DND-41 (cell line): Measurements from ENCODE around the gene TRIM67.

Source experiments
- ATAC-seq: fragments of 200-7000 bp; cut with Tn5 transposase; 3 replicates; pipeline ENCODE4 v1.9.1; 2021; ENCODE audit warnings: low read depth; ENCODE audit not compliant: insufficient read depth
- DNase-seq: peaks from one replicate; pipeline ENCODE4 v3.0.0-alpha.2; 2020
- H2AFZ ChIP-seq: 2 replicates; pipeline ENCODE4 v1.6.0; 2012; ENCODE audit warnings: low read depth, low read length
- H3K27ac ChIP-seq: 2 replicates; pipeline ENCODE4 v1.5.1; 2012; ENCODE audit warnings: low read length, inconsistent platforms
- H3K27me3 ChIP-seq: fragments of 200-600 bp; sonication (generic); 2 replicates; pipeline ENCODE4 v1.6.0; 2012; ENCODE audit warnings: low read length, mild to moderate bottlenecking, inconsistent platforms; ENCODE audit not compliant: insufficient read depth, poor library complexity
- H3K36me3 ChIP-seq: 2 replicates; pipeline ENCODE4 v1.5.1; 2012; ENCODE audit warnings: low read length, inconsistent platforms; ENCODE audit not compliant: insufficient read depth
- H3K4me1 ChIP-seq: 2 replicates; pipeline ENCODE4 v1.5.1; 2012; ENCODE audit warnings: mild to moderate bottlenecking, low read length; ENCODE audit not compliant: insufficient read depth
- H3K4me2 ChIP-seq: 2 replicates; pipeline ENCODE4 v1.6.0; 2012; ENCODE audit warnings: mild to moderate bottlenecking, moderate library complexity, low read length, inconsistent platforms; ENCODE audit not compliant: insufficient read depth
- H3K4me3 ChIP-seq, 2 experiments: fragments of 200-600 bp in 1 of 2; shearing (Covaris generic) in 1 of 2; 2 replicates each; pipeline ENCODE4 v1.5.1; 2012 to 2016; ENCODE audit warnings: inconsistent platforms in 2 of 2, low read length in 2 of 2, mild to moderate bottlenecking in 2 of 2, low read depth in 1 of 2, moderate library complexity in 1 of 2
- H3K79me2 ChIP-seq: 2 replicates; pipeline ENCODE4 v1.6.0; 2012; ENCODE audit warnings: low read length, inconsistent platforms; ENCODE audit not compliant: insufficient read depth
- H3K9ac ChIP-seq: 2 replicates; pipeline ENCODE4 v1.6.0; 2012; ENCODE audit warnings: low read depth, mild to moderate bottlenecking, inconsistent platforms, low read length, moderate library complexity
- H3K9me3 ChIP-seq: 2 replicates; pipeline ENCODE4 v1.5.1; 2012; ENCODE audit warnings: low read length, moderate library complexity, mild to moderate bottlenecking, inconsistent platforms; ENCODE audit not compliant: insufficient read depth, severe bottlenecking
- H4K20me1 ChIP-seq: 2 replicates; pipeline ENCODE4 v1.6.0; 2012; ENCODE audit warnings: low read length; ENCODE audit not compliant: insufficient read depth
- EZH2 ChIP-seq: IDR thresholded peaks from 3 replicates; pipeline ENCODE4 v1.6.1; 2012; ENCODE audit warnings: borderline replicate concordance, low read depth, mild to moderate bottlenecking, moderate library complexity, low read length, inconsistent platforms; ENCODE audit not compliant: severe bottlenecking
- TF ChIP-seq, protein P1 (sequence below): IDR thresholded peaks from 2 replicates; pipeline ENCODE4 v1.5.1; 2012; ENCODE audit warnings: borderline replicate concordance, low read length, moderate library complexity, mild to moderate bottlenecking; ENCODE audit not compliant: poor library complexity, severe bottlenecking; ENCODE audit errors: extremely low read depth

TRIM67 gene

DNA sequence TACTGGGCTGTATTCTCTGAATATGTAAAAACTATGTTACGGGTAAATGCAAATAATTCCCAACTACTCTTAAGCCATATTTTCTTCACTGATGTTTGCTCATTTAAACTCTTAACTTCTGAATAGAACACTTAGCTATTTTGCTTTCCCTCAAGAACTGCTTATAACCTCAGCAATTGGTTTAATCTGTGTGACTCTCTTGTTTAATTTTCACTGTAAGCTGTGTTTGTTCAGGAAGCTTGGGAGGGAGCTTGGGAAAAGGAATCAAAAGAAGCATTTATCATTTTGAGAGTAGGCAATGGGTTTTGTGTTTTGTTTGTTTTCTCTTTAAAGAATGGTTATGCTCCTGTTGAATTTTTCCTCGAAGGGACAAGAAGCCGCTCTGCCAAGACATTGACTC lies 103.5 kb downstream of the TRIM67 start:
- Histone ChIP-seq H3K4me2 (no peak overlapping the region), H3K36me3 (peaks cover 79% of the 10 kb centered on the region), H3K4me1 (no peaks in the 10 kb centered on the region), H3K9me3 (no peaks in the 10 kb centered on the region), H4K20me1 (no peaks in the 10 kb centered on the region), H3K4me3 (no peak overlapping the region), H2AFZ (no peak overlapping the region), H3K27me3 (no peaks in the 10 kb centered on the region), H3K9ac (no peak overlapping the region), H3K27ac (no peak overlapping the region), H3K79me2 (no peaks in the 10 kb centered on the region)
- no peak for TF ChIP-seq EZH2
- TF ChIP-seq, protein P1, sequence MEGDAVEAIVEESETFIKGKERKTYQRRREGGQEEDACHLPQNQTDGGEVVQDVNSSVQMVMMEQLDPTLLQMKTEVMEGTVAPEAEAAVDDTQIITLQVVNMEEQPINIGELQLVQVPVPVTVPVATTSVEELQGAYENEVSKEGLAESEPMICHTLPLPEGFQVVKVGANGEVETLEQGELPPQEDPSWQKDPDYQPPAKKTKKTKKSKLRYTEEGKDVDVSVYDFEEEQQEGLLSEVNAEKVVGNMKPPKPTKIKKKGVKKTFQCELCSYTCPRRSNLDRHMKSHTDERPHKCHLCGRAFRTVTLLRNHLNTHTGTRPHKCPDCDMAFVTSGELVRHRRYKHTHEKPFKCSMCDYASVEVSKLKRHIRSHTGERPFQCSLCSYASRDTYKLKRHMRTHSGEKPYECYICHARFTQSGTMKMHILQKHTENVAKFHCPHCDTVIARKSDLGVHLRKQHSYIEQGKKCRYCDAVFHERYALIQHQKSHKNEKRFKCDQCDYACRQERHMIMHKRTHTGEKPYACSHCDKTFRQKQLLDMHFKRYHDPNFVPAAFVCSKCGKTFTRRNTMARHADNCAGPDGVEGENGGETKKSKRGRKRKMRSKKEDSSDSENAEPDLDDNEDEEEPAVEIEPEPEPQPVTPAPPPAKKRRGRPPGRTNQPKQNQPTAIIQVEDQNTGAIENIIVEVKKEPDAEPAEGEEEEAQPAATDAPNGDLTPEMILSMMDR = no peak
- DNase-seq (no peak), ATAC-seq (no peak)

DNA sequence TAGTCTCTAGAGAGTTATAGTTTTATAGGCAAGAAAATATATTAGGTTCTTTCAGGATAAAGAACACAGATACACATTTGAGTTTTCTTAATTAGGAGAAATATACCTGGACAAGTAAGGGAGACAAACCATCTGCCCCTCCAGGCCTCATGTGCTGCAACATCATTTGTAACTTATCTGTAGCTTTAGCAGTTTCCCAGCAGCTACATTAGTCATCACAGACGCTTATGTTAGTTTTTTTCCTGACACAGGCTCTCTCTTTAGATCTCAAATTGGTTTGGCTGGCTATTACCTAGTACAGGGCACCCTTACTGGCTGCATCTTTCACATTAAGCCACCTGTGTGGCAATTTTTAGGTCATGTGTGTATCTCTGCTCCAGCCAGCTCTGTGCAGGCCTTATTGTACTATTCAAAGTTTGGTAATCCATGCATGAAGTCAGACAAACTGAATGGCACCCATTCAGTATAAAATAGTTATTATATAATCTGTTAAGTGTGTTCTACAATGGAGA lies 105.0 kb downstream of the TRIM67 start:
- Histone ChIP-seq H3K27me3 (no peaks in the 10 kb centered on the region), H3K9me3 (no peaks in the 10 kb centered on the region), H3K9ac (no peak overlapping the region), H4K20me1 (no peaks in the 10 kb centered on the region), H3K79me2 (no peaks in the 10 kb centered on the region), H3K4me1 (no peaks in the 10 kb centered on the region), H2AFZ (no peak overlapping the region), H3K36me3 (peaks cover 80% of the 10 kb centered on the region), H3K4me3 (no peak overlapping the region), H3K27ac (no peak overlapping the region), H3K4me2 (no peak overlapping the region)
- no peak for TF ChIP-seq EZH2
- TF ChIP-seq, protein P1 = no peak
- DNase-seq = no peak
- no peak for ATAC-seq
